ENCODE measurements around the gene TMEM63B.
"Not testable (repeated sequence)": the region's sequence is repeated elsewhere in the genome, so short reads cannot be mapped to it uniquely, and the experiment has no call there.

TMEM63B gene

GRCh38 chr6:44196351-44196750 is 69.0 kb downstream of the TMEM63B start:
- DNase-seq = not testable (repeated sequence)

- no peak for DNase-seq
Observed at GRCh38 chr6:44198684-44199083, 71.3 kb downstream of the TMEM63B start.

- no peak for DNase-seq
Observed at GRCh38 chr6:44199883-44200282, 72.5 kb downstream of the TMEM63B start.

- no peak for DNase-seq
Observed at GRCh38 chr6:44201200-44201599, 73.8 kb downstream of the TMEM63B start.

GRCh38 chr6:44201638-44202303 is 74.4 kb downstream of the TMEM63B start:
- peak; percentile 10 for DNase-seq

- DNase-seq = no peak
Observed at GRCh38 chr6:44202332-44202971, 75.1 kb downstream of the TMEM63B start.

GRCh38 chr6:44202972-44203750 is 75.8 kb downstream of the TMEM63B start:
- no peak for DNase-seq

GRCh38 chr6:44203955-44204354 is 76.6 kb downstream of the TMEM63B start:
- no peak for DNase-seq

Data from NCI-H1694 (cell line).